HL-60 (cell line): ENCODE data around the gene GRHL1.

Source experiments
- DNase-seq, 2 experiments: peaks; one replicate each; pipeline ENCODE4 v3.0.0-alpha.2; 2010 to 2020; ENCODE audit warnings: low read depth in 1 of 2, low spot score in 1 of 2
- H3K27ac ChIP-seq: fragments of 250-450 bp; sonication (Bioruptor Pico); replicated peaks from 2 replicates; pipeline ENCODE4 v1.5.1; 2020; ENCODE audit warnings: mild to moderate bottlenecking, moderate library complexity
- H3K27me3 ChIP-seq: fragments of 250-450 bp; sonication (Bioruptor Pico); 2 replicates; pipeline ENCODE4 v1.5.1; 2021; ENCODE audit warnings: mild to moderate bottlenecking, moderate library complexity; ENCODE audit not compliant: insufficient read depth, poor library complexity, severe bottlenecking
- H3K4me3 ChIP-seq: replicated peaks from 2 replicates; pipeline ENCODE4 v1.5.1; 2011; ENCODE audit warnings: mild to moderate bottlenecking, control low read depth, low read length; ENCODE audit not compliant: insufficient read depth
- GABPA ChIP-seq: IDR thresholded peaks from 2 replicates; pipeline ENCODE4 v1.6.1; 2012; ENCODE audit warnings: low read depth
- POLR2AphosphoS5 ChIP-seq: IDR thresholded peaks from 2 replicates; pipeline ENCODE4 v1.6.1; 2012; ENCODE audit warnings: low read depth
- SPI1 ChIP-seq: IDR thresholded peaks from 2 replicates; pipeline ENCODE4 v1.6.1; 2012; ENCODE audit warnings: low read depth, mild to moderate bottlenecking, borderline replicate concordance
- TF ChIP-seq, protein P1 (sequence below): IDR thresholded peaks from 2 replicates; pipeline ENCODE4 v1.6.1; 2012; ENCODE audit warnings: low read depth; ENCODE audit not compliant: insufficient replicate concordance
- TF ChIP-seq, protein P2 (sequence below): IDR thresholded peaks from one replicate; pipeline ENCODE4 v1.5.1; 2011; ENCODE audit warnings: low read length, control low read depth, inconsistent platforms; ENCODE audit not compliant: insufficient read depth

Gene GRHL1

DNA sequence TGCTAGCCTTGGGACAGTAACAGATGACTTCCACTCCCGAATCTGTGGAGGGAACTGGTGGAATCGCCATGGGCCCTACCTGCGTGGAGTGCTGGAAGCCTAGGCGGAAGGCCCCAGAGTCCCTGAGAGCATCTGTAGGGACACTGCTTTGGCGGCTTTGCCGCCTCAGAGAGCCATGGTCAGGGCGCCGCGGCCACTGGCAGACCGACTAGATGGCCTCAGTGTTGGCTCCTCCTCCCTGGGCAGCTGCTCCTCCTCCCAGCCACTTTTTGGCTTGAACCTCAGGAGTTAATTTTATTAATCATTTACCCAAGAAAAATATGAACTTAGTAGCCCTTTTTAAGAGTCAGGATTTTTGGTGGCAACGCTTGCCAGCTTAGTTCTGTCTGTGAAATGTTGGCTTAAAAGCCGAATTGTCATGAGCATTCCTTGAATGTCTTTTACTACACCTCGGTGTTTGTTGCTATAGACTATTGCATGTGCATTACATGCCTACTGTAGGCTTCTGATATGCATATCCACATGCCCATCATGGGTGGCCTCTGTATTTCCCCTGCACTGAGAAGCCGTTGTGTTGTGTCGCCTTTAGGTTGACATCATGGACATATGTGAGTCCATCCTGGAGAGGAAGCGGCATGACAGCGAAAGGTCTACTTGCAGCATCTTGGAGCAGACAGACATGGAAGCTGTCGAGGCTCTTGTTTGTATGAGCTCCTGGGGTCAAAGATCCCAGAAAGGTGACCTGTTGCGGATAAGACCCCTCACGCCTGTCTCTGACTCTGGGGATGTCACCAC, 94.3 kb downstream of the GRHL1 start:
- TF ChIP-seq, protein P1, sequence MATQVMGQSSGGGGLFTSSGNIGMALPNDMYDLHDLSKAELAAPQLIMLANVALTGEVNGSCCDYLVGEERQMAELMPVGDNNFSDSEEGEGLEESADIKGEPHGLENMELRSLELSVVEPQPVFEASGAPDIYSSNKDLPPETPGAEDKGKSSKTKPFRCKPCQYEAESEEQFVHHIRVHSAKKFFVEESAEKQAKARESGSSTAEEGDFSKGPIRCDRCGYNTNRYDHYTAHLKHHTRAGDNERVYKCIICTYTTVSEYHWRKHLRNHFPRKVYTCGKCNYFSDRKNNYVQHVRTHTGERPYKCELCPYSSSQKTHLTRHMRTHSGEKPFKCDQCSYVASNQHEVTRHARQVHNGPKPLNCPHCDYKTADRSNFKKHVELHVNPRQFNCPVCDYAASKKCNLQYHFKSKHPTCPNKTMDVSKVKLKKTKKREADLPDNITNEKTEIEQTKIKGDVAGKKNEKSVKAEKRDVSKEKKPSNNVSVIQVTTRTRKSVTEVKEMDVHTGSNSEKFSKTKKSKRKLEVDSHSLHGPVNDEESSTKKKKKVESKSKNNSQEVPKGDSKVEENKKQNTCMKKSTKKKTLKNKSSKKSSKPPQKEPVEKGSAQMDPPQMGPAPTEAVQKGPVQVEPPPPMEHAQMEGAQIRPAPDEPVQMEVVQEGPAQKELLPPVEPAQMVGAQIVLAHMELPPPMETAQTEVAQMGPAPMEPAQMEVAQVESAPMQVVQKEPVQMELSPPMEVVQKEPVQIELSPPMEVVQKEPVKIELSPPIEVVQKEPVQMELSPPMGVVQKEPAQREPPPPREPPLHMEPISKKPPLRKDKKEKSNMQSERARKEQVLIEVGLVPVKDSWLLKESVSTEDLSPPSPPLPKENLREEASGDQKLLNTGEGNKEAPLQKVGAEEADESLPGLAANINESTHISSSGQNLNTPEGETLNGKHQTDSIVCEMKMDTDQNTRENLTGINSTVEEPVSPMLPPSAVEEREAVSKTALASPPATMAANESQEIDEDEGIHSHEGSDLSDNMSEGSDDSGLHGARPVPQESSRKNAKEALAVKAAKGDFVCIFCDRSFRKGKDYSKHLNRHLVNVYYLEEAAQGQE, result no peak
- TF ChIP-seq SPI1 (no peak), POLR2AphosphoS5 (no peak), GABPA (no peak)
- TF ChIP-seq, protein P2, sequence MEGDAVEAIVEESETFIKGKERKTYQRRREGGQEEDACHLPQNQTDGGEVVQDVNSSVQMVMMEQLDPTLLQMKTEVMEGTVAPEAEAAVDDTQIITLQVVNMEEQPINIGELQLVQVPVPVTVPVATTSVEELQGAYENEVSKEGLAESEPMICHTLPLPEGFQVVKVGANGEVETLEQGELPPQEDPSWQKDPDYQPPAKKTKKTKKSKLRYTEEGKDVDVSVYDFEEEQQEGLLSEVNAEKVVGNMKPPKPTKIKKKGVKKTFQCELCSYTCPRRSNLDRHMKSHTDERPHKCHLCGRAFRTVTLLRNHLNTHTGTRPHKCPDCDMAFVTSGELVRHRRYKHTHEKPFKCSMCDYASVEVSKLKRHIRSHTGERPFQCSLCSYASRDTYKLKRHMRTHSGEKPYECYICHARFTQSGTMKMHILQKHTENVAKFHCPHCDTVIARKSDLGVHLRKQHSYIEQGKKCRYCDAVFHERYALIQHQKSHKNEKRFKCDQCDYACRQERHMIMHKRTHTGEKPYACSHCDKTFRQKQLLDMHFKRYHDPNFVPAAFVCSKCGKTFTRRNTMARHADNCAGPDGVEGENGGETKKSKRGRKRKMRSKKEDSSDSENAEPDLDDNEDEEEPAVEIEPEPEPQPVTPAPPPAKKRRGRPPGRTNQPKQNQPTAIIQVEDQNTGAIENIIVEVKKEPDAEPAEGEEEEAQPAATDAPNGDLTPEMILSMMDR, result no peak
- H3K27me3 ChIP-seq, result peaks cover 3% of the 10 kb centered on the region
- no peak for DNase-seq

DNA sequence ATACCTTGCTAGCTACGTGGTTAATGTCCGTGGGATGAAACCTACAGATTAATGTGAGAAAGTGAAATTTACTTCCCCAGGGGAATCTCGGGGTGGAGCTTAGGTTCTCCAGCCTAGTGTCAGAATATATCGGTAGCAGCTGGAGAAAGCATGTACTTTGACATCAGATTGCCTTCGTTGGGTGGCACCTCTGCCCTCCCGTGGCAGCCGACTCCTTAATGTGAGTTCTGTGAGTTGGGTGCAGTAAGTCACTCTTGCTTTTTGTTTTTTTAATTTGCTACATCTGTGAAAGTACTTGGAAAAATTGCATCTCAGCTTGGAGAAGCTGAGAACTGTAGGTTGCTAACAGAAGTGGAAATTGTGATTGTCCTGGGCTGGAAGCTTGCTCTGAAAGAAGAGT, 95.4 kb downstream of the GRHL1 start:
- DNase-seq, result no peak
- TF ChIP-seq, protein P1, result no peak
- TF ChIP-seq GABPA, result no peak
- TF ChIP-seq, protein P2, result no peak
- no peak for TF ChIP-seq POLR2AphosphoS5
- TF ChIP-seq SPI1, result no peak
- H3K27ac ChIP-seq, result no peak overlapping the region
- no peak overlapping the region for H3K4me3 ChIP-seq
- peaks cover 3% of the 10 kb centered on the region for H3K27me3 ChIP-seq

More for the DNA sequence above, 94.3 kb downstream of the GRHL1 start:
- Histone ChIP-seq H3K27ac (no peak overlapping the region), H3K4me3 (no peak overlapping the region)

DNA sequence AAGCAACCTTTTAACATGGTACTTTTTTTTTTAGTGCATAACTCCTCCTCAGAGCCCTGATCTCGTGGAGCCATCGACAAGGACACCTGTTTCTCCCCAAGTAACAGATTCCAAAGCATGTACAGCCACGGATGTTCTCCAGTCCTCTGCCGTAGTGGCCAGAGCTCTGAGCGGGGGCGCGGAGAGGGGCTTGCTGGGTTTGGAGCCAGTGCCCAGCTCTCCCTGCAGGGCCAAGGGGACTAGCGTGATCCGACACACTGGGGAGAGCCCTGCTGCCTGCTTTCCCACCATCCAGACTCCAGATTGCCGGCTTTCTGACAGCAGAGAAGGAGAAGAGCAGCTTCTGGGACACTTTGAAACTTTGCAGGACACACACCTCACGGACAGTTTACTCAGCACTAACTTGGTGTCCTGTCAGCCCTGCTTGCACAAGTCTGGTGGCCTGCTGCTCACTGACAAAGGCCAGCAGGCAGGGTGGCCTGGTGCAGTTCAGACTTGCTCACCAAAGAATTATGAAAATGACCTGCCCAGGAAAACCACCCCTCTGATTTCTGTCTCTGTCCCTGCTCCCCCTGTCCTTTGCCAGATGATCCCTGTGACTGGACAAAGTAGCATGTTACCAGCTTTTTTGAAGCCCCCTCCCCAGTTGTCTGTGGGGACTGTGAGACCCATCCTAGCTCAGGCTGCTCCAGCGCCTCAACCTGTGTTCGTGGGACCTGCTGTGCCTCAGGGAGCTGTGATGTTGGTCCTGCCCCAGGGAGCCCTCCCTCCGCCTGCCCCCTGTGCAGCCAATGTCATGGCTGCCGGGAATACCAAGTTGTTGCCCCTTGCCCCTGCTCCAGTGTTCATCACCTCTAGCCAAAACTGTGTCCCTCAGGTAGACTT, 96.4 kb downstream of the GRHL1 start:
- DNase-seq, result no peak
- Histone ChIP-seq H3K27me3 (peaks cover under 1% of the 10 kb centered on the region), H3K27ac (no peak overlapping the region), H3K4me3 (no peak overlapping the region)
- TF ChIP-seq, protein P1, result no peak
- TF ChIP-seq, protein P2, result no peak
